Ishikawa (cell line): Measurements from ENCODE around the gene PLXDC2.

Experiments used
- CEBPB ChIP-seq: IDR thresholded peaks from 2 replicates; pipeline ENCODE4 v1.6.1; 2012
- CREB1 ChIP-seq: IDR thresholded peaks from 2 replicates; pipeline ENCODE4 v1.6.1; 2012; ENCODE audit warnings: low read depth
- EGR1 ChIP-seq: IDR thresholded peaks from 2 replicates; pipeline ENCODE4 v1.6.1; 2012
- EP300 ChIP-seq: IDR thresholded peaks from 2 replicates; pipeline ENCODE4 v1.6.1; 2012; ENCODE audit warnings: borderline replicate concordance
- FOXM1 ChIP-seq: IDR thresholded peaks from 2 replicates; pipeline ENCODE4 v1.6.1; 2012; ENCODE audit warnings: low read depth, borderline replicate concordance
- MAX ChIP-seq: IDR thresholded peaks from 2 replicates; pipeline ENCODE4 v1.6.1; 2012
- NFIC ChIP-seq: IDR thresholded peaks from 2 replicates; pipeline ENCODE4 v1.6.1; 2012
- RAD21 ChIP-seq: IDR thresholded peaks from 2 replicates; pipeline ENCODE4 v1.6.1; 2012; ENCODE audit warnings: low read depth
- REST ChIP-seq: IDR thresholded peaks from 2 replicates; pipeline ENCODE4 v1.6.1; 2012; ENCODE audit warnings: low read depth, mild to moderate bottlenecking
- TAF1 ChIP-seq: IDR thresholded peaks from 2 replicates; pipeline ENCODE4 v1.6.1; 2012; ENCODE audit warnings: low read depth, mild to moderate bottlenecking
- TCF12 ChIP-seq: IDR thresholded peaks from 2 replicates; pipeline ENCODE4 v1.6.1; 2012; ENCODE audit warnings: low read depth
- TEAD4 ChIP-seq: IDR thresholded peaks from 2 replicates; pipeline ENCODE4 v1.6.1; 2012
- USF1 ChIP-seq: IDR thresholded peaks from 2 replicates; pipeline ENCODE4 v1.6.1; 2012
- YY1 ChIP-seq: IDR thresholded peaks from 2 replicates; pipeline ENCODE4 v1.6.1; 2012; ENCODE audit warnings: low read depth
- ZBTB7A ChIP-seq: IDR thresholded peaks from 2 replicates; pipeline ENCODE4 v1.6.1; 2012; ENCODE audit warnings: low read depth

PLXDC2 gene

GRCh38 chr10:20234579-20234978, 418.3 kb downstream of the PLXDC2 start:
- TF ChIP-seq ZBTB7A (no peak), EGR1 (no peak), USF1 (no peak), CREB1 (no peak), TAF1 (no peak), REST (no peak), MAX (no peak), YY1 (no peak), CEBPB (no peak), TCF12 (no peak), FOXM1 (no peak), RAD21 (no peak), NFIC (no peak), EP300 (no peak), TEAD4 (no peak)

- TF ChIP-seq USF1 (no peak), FOXM1 (no peak), TAF1 (no peak), REST (no peak), TCF12 (no peak), EGR1 (no peak), EP300 (no peak), RAD21 (no peak), MAX (no peak), TEAD4 (no peak), NFIC (no peak)
These were observed 420.9 kb downstream of the PLXDC2 start for GRCh38 chr10:20237091-20237570.

GRCh38 chr10:20237586-20237985, 421.4 kb downstream of the PLXDC2 start:
- no peak for TF ChIP-seq USF1
- TF ChIP-seq YY1 = no peak
- TF ChIP-seq REST = no peak
- no peak for TF ChIP-seq CREB1
- no peak for TF ChIP-seq ZBTB7A
- TF ChIP-seq FOXM1 = no peak
- TF ChIP-seq EGR1 = no peak
- no peak for TF ChIP-seq NFIC
- TF ChIP-seq MAX = no peak
- TF ChIP-seq RAD21 = no peak
- no peak for TF ChIP-seq EP300
- TF ChIP-seq TEAD4 = no peak
- no peak for TF ChIP-seq TAF1
- no peak for TF ChIP-seq CEBPB
- TF ChIP-seq TCF12 = no peak

GRCh38 chr10:20240643-20241042, 424.4 kb downstream of the PLXDC2 start:
- no peak for TF ChIP-seq ZBTB7A
- TF ChIP-seq EGR1 = no peak
- no peak for TF ChIP-seq NFIC
- TF ChIP-seq YY1 = no peak
- TF ChIP-seq REST = no peak
